ENCODE results near the gene OTUD5.

The OTUD5 gene

GRCh38 chrX:48908600-48908999 lies 48.8 kb downstream of the OTUD5 start:
- CTCF ChIA-PET: no interaction called here
- DNase-seq (ENCODE audit: low spot score): no peak
- POLR2A ChIA-PET (ENCODE audit: low non-redundant PET): no interaction called here
- TF ChIP-seq, protein P1, sequence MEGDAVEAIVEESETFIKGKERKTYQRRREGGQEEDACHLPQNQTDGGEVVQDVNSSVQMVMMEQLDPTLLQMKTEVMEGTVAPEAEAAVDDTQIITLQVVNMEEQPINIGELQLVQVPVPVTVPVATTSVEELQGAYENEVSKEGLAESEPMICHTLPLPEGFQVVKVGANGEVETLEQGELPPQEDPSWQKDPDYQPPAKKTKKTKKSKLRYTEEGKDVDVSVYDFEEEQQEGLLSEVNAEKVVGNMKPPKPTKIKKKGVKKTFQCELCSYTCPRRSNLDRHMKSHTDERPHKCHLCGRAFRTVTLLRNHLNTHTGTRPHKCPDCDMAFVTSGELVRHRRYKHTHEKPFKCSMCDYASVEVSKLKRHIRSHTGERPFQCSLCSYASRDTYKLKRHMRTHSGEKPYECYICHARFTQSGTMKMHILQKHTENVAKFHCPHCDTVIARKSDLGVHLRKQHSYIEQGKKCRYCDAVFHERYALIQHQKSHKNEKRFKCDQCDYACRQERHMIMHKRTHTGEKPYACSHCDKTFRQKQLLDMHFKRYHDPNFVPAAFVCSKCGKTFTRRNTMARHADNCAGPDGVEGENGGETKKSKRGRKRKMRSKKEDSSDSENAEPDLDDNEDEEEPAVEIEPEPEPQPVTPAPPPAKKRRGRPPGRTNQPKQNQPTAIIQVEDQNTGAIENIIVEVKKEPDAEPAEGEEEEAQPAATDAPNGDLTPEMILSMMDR (conservative IDR thresholded peaks at IDR 0.05; ENCODE audit: low read depth): no peak
- H3K27ac ChIP-seq: no peak overlapping the region

DNA sequence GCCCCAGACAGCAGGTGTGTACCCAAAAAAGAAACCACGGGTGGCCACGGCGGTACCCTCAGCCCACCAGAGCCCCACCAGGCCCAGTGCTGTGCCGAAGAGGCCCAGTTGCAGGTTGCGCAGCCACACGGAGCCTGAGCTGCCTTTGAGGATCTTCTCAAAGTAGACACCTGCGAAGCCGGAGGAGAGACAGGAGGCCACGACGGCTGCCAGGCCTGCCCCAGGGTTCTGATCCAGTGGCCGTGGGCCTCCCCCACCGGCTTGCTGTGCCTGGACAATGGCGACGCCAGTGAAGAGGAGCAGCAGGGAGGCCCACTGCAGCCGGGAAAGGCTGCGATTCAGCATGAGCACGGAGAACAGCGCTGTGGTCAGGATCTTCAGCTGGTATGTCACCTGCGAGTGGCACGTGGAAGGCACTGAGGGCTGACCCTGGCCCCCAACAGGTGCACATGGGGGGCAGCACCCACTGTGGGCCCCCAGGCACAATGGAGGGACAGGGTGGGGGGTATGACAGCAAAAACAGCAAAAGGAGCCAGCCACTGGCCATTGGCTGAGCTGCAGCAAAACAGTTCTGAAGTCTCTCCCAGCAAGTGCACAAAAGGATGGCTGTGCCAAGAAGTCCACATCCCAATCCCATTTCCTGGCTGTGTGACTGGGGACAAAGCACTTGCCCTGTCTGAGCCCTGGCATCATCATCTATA lies 52.2 kb downstream of the OTUD5 start:
- CTCF ChIA-PET: no interaction called here
- POLR2A ChIA-PET (ENCODE audit: low non-redundant PET): interaction anchor here (0.5 kb wide), 1 partner anchor 159 kb away, joined by 4 read pairs; no protein-coding TSS in a partner anchor
- no peak for DNase-seq (ENCODE audit: low spot score)
- no peak overlapping the region for H3K27ac ChIP-seq
- TF ChIP-seq, protein P1 (conservative IDR thresholded peaks at IDR 0.05; ENCODE audit: low read depth): no peak

DNA sequence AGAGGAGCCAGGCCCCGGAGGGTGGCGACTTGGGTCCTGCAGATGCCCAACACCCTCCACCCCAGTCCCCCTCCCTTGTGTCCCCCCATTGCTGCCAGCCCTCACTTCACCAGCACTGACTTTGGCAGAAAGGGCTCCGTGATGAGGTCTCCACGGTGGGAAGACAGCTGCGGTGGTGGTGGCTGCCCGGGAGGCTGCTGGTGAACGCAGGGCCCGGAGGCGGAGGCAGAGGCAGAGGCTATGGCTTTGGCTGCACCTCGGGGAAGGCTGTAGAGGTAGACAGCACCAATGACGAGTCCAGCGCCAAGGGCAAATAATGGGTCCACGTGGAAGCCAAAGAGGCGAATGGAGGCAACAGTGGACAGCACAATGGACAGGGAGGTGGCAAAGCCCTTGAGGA lies 52.8 kb downstream of the OTUD5 start:
- POLR2A ChIA-PET (ENCODE audit: low non-redundant PET): no interaction called here
- DNase-seq (ENCODE audit: low spot score): no peak
- CTCF ChIA-PET: no interaction called here
- TF ChIP-seq, protein P1 (conservative IDR thresholded peaks at IDR 0.05; ENCODE audit: low read depth): no peak
- no peak overlapping the region for H3K27ac ChIP-seq

DNA sequence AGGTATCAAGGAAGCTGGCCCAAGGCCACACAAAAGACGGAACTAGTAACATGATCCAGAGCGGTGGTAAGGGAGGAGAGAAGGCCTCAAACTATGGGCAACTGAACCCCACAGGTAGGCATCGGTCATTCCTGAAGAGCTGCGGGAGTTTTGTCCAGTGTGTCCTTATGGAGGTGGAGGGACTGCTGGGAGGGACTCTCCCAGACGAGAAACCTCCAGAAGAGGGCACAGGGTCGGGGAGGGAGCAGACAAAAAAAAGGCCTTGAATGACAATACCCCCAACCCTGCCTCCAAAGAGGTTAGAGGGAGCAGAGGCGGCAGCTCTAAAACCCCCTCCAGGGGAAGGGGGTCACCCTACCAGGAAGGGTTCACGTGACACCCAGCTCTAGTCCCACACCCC lies 53.2 kb downstream of the OTUD5 start:
- CTCF ChIA-PET: no interaction called here
- H3K27ac ChIP-seq: no peak overlapping the region
- POLR2A ChIA-PET (ENCODE audit: low non-redundant PET): no interaction called here
- TF ChIP-seq, protein P1 (conservative IDR thresholded peaks at IDR 0.05; ENCODE audit: low read depth): no peak
- DNase-seq (ENCODE audit: low spot score): no peak

DNA sequence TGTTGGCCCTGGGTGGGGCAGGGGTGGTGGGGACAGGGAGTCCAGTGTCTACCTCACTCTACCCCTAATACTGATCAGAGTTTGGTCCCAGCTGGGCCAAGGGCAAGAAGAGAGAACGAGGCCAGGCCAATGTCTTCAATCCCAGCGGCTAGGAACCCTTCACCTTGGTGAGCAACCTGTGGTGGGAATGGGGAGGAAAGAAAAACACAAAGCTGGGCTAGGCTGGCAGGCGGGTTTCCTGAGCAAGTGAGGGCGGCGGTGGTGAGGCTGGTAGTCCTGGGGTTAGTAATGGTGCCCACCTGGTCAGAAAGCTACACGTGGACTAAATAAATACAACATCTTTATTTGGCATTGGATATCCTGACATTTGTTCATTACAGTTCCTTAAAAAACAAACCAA lies 54.1 kb downstream of the OTUD5 start:
- TF ChIP-seq, protein P1 (conservative IDR thresholded peaks at IDR 0.05; ENCODE audit: low read depth): no peak
- DNase-seq (ENCODE audit: low spot score): no peak
- H3K27ac ChIP-seq: peak overlapping the region; percentile 34
- POLR2A ChIA-PET (ENCODE audit: low non-redundant PET): no interaction called here
- CTCF ChIA-PET: interaction anchor here (0.7 kb wide), 1 partner anchor 13 kb away, joined by 5 read pairs; no protein-coding TSS in a partner anchor

DNA sequence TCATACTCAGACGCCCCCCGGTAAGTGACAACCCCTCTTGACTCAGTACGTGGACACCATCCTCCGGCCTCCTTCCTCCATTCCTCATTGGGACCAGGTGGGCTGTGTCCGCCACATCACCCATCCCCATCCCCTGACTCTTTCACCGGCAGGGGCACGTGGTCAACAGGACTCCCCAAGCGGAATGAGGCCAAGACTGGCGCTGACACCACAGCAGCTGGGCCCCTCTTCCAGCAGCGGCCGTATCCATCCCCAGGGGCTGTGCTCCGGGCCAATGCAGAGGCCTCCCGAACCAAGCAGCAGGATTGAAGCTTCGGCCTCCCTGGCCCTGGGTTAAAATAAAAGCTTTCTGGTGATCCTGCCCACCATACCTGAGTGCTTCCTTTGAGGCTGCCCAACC lies 54.6 kb downstream of the OTUD5 start:
- H3K27ac ChIP-seq: peak overlapping the region; percentile 34
- no peak for DNase-seq (ENCODE audit: low spot score)
- CTCF ChIA-PET: interaction anchor here (0.7 kb wide), 1 partner anchor 14 kb away, joined by 5 read pairs; no protein-coding TSS in a partner anchor
- POLR2A ChIA-PET (ENCODE audit: low non-redundant PET): no interaction called here
- TF ChIP-seq, protein P1 (conservative IDR thresholded peaks at IDR 0.05; ENCODE audit: low read depth): no peak

All from RWPE1 (cell line).